Measurements from ENCODE around the gene RNF212B. TPM values are rescaled to one million over a fixed set of nuclear protein-coding genes. Genes with fewer than 3 reads are reported as not detected.

The RNF212B gene
- total RNA-seq, 4 donors from 2014 or later: not detected

GRCh38 chr14:23300687-23301223 lies 63.0 kb downstream of the RNF212B start:
- Histone ChIP-seq H3K9me3 (no peaks in the 10 kb centered on the region), H3K27ac (peak overlapping the region; percentile 97 to 100 (median 100)), H3K27me3 (no peaks in the 10 kb centered on the region), H3K36me3 (peaks cover 0 to 19% (median 0%) of the 10 kb centered on the region in 3 donors), H3K4me1 (peaks cover 0 to 19% (median 2%) of the 10 kb centered on the region in 4 donors), H3K4me3 (peak overlapping the region; percentile 76 to 96 (median 82))
- peak in 1 of 2 donors; percentile 11 for TF ChIP-seq POLR2A (IDR thresholded peaks at IDR 0.05)
- TF ChIP-seq, protein P1, sequence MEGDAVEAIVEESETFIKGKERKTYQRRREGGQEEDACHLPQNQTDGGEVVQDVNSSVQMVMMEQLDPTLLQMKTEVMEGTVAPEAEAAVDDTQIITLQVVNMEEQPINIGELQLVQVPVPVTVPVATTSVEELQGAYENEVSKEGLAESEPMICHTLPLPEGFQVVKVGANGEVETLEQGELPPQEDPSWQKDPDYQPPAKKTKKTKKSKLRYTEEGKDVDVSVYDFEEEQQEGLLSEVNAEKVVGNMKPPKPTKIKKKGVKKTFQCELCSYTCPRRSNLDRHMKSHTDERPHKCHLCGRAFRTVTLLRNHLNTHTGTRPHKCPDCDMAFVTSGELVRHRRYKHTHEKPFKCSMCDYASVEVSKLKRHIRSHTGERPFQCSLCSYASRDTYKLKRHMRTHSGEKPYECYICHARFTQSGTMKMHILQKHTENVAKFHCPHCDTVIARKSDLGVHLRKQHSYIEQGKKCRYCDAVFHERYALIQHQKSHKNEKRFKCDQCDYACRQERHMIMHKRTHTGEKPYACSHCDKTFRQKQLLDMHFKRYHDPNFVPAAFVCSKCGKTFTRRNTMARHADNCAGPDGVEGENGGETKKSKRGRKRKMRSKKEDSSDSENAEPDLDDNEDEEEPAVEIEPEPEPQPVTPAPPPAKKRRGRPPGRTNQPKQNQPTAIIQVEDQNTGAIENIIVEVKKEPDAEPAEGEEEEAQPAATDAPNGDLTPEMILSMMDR (IDR thresholded peaks at IDR 0.05): no peak
- peak; percentile 45 to 76 (median 73) for DNase-seq

DNA sequence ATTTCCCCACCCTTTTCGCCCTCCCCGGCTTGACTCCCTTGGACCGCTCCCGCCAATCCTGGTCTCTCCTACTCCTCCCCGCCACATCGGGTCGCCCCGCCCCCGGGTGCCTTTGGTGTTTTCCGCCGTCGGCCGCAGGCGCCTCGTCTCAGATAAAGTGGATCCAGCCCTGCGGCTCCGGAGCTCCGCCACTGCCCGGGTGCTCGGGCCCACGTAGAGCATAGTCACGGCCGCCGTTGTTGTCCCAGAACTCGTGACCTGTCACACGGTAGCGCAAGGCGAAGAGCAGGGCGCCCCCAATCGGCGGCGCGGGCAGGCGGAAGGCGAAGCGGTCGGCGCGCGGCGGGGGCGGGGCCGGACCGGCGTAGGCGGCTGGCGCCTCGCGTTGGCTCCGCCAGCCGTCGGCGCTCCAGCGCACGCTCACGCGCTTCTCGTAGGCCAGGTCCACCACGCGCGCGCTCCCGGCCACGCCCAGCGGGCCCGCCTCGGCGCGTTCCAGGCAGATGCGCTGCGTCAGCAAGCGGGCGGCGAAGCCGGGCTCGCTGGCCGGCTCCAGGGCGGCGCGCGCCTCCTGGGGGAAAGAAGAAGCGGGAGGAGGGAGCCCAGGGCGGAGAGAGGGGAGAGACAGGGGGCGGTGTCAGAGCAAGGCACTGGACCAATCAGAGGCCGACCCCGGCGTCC lies 63.7 kb downstream of the RNF212B start:
- peaks cover 0 to 25% (median 4%) of the 10 kb centered on the region in 4 donors for H3K4me1 ChIP-seq

GRCh38 chr14:23301969-23302289 lies 64.2 kb downstream of the RNF212B start:
- no peak for DNase-seq
- peaks cover 0 to 25% (median 4%) of the 10 kb centered on the region in 4 donors for H3K4me1 ChIP-seq
- H3K36me3 ChIP-seq: peaks cover 0 to 19% (median 0%) of the 10 kb centered on the region in 3 donors
- peak overlapping the region; percentile 76 to 96 (median 82) for H3K4me3 ChIP-seq
- H3K9me3 ChIP-seq: no peaks in the 10 kb centered on the region
- no peaks in the 10 kb centered on the region for H3K27me3 ChIP-seq
- TF ChIP-seq, protein P1 (IDR thresholded peaks at IDR 0.05): no peak
- TF ChIP-seq POLR2A (IDR thresholded peaks at IDR 0.05): peak; percentile 68 to 69
- peak overlapping the region; percentile 97 to 100 (median 100) for H3K27ac ChIP-seq

More for the DNA sequence above, 63.7 kb downstream of the RNF212B start:
- peak overlapping the region; percentile 76 to 96 (median 82) for H3K4me3 ChIP-seq
- peaks cover 0 to 19% (median 0%) of the 10 kb centered on the region in 3 donors for H3K36me3 ChIP-seq
- no peaks in the 10 kb centered on the region for H3K27me3 ChIP-seq
- H3K9me3 ChIP-seq: no peaks in the 10 kb centered on the region
- DNase-seq: peak; percentile 94 to 99 (median 98)
- peak; percentile 28 to 71 for TF ChIP-seq POLR2A (IDR thresholded peaks at IDR 0.05)
- TF ChIP-seq, protein P1 (IDR thresholded peaks at IDR 0.05): peak; percentile 73 to 95 (median 82)
- H3K27ac ChIP-seq: peak overlapping the region; percentile 97 to 100 (median 100)

DNA sequence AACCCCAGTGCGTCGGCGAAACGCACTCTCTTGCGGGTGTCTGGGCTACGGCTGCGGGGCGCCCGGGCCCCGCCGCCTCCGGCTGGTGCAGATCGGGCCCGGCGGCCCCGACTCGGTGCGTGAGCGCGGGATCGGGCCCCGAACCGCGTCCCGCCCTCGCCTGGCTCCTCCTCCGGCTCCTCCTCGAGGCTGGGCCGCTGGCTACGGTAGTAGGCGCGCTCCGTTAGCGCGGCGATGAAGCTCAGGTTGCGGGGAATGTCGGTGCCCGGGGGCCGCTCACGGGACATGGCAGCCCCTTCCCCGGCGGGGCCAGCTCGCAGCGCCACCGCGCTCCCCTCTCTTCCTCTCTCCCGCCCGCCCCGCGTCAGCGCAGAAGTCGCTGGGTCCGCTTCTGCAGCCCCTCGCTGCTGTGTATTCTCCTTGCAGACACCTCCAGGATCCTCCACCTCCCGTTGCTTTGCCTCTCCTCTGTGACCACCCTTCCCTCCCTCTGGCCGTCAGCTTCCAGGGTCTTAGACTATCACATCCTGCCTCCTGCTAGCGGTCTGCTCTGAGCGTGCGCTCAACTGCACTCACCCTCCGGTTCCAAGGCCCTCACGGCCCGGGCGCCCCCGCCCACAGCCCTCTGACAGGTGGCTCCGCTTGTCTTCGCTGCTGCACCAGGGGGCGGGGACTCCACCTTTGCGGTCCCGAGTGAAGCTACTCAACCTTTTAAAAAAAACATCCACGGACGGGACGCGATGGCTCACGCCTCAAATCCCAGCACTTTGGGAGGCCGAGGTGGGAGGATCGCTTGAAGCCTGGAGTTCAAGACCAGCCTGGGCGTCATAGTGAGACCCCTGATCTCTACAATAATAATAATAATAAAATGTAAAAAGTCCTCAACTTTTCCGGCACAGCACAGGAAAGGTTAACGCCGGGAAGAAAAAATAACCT lies 64.8 kb downstream of the RNF212B start, which contains the start of gene PPP1R3E:
PPP1R3E (minus strand) TSS at position 570 of the 936 bp plus-strand sequence; CDS start at position 287, 283 bp downstream.
- peak in 1 of 2 donors; percentile 14 for TF ChIP-seq POLR2A (IDR thresholded peaks at IDR 0.05)
- TF ChIP-seq, protein P1 (IDR thresholded peaks at IDR 0.05): no peak
- Histone ChIP-seq H3K27me3 (no peaks in the 10 kb centered on the region), H3K9me3 (no peaks in the 10 kb centered on the region), H3K27ac (peak within 1 kb of the TSS; percentile 97 to 100 (median 100)), H3K36me3 (peaks cover 0 to 13% (median 0%) of the 10 kb centered on the region in 3 donors), H3K4me3 (peak within 1 kb of the TSS; percentile 76 to 96 (median 82)), H3K4me1 (peaks cover 0 to 29% (median 5%) of the 10 kb centered on the region in 4 donors)
- peak; percentile 88 to 96 (median 96) for DNase-seq

All from Peyer's patch (tissue), 4 donors.